ENCODE results near the gene ATP8B4. TPM values are rescaled to one million over a fixed set of nuclear protein-coding genes. Genes with fewer than 3 reads are reported as not detected.

The ATP8B4 gene
- total and polyA plus RNA-seq, 10 of the 15 experiments (the other 5 are each of a cell fraction or from before 2014, with no cell fraction given), result 0.02 to 0.94 (median 0.19) TPM

GRCh38 chr15:49848282-49848724 is 270.7 kb downstream of the ATP8B4 start:
- ChIA-PET CTCF (no interaction called here), POLR2A (no interaction called here), RAD21 (ENCODE audit: unreplicated experiment) (no interaction called here), SMC1A (ENCODE audit: uncharacterized antibody, unreplicated experiment) (no interaction called here)
- in situ Hi-C loops (cut with MboI), result no loop called here
- ATAC-seq, result no peak
- no peaks in the 10 kb centered on the region for H3K9me3 ChIP-seq (replicated peaks; ENCODE audit: control insufficient read depth, insufficient read depth, low read length)
- FAIRE-seq, result no peak
- H4K20me1 ChIP-seq (ENCODE audit: control insufficient read depth, insufficient read depth), result no peaks in the 10 kb centered on the region
- H3K36me3 ChIP-seq (ENCODE audit: control insufficient read depth in 2 of 2, insufficient read depth in 2 of 2, low read length in 1 of 2), result no peaks in the 10 kb centered on the region
- DNase-seq (ENCODE audit: low read depth, low spot score), result no peak
- H3K4me3 ChIP-seq, result no peak overlapping the region
- intact Hi-C loops (cut with micrococcal nuclease; ENCODE audit: unreplicated experiment), result no loop called here
- H3K4me1 ChIP-seq (ENCODE audit: control insufficient read depth, insufficient read depth, low read length), result no peaks in the 10 kb centered on the region
- no peak for TF ChIP-seq KLF5 (IDR thresholded peaks at IDR 0.05; ENCODE audit: partially characterized antibody)
- TF ChIP-seq ESRRA (IDR thresholded peaks at IDR 0.05; ENCODE audit: low read length), result no peak
- no peak for TF ChIP-seq CEBPZ (IDR thresholded peaks at IDR 0.05; ENCODE audit: low read depth, low read length)
- TF ChIP-seq FOXK2 (IDR thresholded peaks at IDR 0.05), result no peak
- no peak for TF ChIP-seq ASH2L (IDR thresholded peaks at IDR 0.05; ENCODE audit: borderline replicate concordance, low read depth)
- TF ChIP-seq, protein P1, sequence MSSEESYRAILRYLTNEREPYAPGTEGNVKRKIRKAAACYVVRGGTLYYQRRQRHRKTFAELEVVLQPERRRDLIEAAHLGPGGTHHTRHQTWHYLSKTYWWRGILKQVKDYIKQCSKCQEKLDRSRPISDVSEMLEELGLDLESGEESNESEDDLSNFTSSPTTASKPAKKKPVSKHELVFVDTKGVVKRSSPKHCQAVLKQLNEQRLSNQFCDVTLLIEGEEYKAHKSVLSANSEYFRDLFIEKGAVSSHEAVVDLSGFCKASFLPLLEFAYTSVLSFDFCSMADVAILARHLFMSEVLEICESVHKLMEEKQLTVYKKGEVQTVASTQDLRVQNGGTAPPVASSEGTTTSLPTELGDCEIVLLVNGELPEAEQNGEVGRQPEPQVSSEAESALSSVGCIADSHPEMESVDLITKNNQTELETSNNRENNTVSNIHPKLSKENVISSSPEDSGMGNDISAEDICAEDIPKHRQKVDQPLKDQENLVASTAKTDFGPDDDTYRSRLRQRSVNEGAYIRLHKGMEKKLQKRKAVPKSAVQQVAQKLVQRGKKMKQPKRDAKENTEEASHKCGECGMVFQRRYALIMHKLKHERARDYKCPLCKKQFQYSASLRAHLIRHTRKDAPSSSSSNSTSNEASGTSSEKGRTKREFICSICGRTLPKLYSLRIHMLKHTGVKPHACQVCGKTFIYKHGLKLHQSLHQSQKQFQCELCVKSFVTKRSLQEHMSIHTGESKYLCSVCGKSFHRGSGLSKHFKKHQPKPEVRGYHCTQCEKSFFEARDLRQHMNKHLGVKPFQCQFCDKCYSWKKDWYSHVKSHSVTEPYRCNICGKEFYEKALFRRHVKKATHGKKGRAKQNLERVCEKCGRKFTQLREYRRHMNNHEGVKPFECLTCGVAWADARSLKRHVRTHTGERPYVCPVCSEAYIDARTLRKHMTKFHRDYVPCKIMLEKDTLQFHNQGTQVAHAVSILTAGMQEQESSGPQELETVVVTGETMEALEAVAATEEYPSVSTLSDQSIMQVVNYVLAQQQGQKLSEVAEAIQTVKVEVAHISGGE (CRISPR knock-in tag; IDR thresholded peaks at IDR 0.05), result no peak
- TF ChIP-seq ATF7 (IDR thresholded peaks at IDR 0.05; ENCODE audit: low read depth), result no peak
- no peak for TF ChIP-seq CREM (IDR thresholded peaks at IDR 0.05; ENCODE audit: low read depth)
- no peak for TF ChIP-seq MTA3 (IDR thresholded peaks at IDR 0.05; ENCODE audit: borderline replicate concordance, low read length)
- no peak for TF ChIP-seq POLR2AphosphoS2 (IDR thresholded peaks at IDR 0.05; ENCODE audit: low read depth, low read length)
- no peak for TF ChIP-seq EZH2 (IDR thresholded peaks at IDR 0.05; ENCODE audit: borderline replicate concordance, control insufficient read depth, low read depth, low read length)
- no peak overlapping the region for H3K27ac ChIP-seq (ENCODE audit: control insufficient read depth, insufficient read depth)
- whole genome bisulfite sequencing (ENCODE audit: insufficient coverage, insufficient replicate concordance, low lambda C conversion rate, missing lambda C conversion rate), result 46% methylated on average over 2 of the region's 2 CpGs
- no TSS peak for BruUV-seq (replicated peaks)
- no peak overlapping the region for H3K4me2 ChIP-seq (ENCODE audit: control insufficient read depth, insufficient read depth)
- no peaks in the 10 kb centered on the region for H3K79me2 ChIP-seq (ENCODE audit: control insufficient read depth, insufficient read depth, low read length)
- no peaks in the 10 kb centered on the region for H3K27me3 ChIP-seq (replicated peaks in 1 of 2; ENCODE audit: control insufficient read depth in 2 of 2, insufficient read depth in 2 of 2, low read length in 1 of 2)
- no peak overlapping the region for H3K9ac ChIP-seq (ENCODE audit: control insufficient read depth, insufficient read depth, low read length)
- H2AFZ ChIP-seq (ENCODE audit: control insufficient read depth, low read depth, low read length), result no peak overlapping the region

Measured in GM12878 (cell line).